Panc1 (cell line): ENCODE measurements around the gene FABP7. TPM values are rescaled to one million over a fixed set of nuclear protein-coding genes. Genes with fewer than 3 reads are reported as not detected.

Experiments
- ATAC-seq: fragments of 200-7000 bp; cut with Tn5 transposase; 2 replicates; pipeline ENCODE4 v1.9.1; 2020; ENCODE audit warnings: mild to moderate bottlenecking, moderate library complexity
- BruUV-seq: library from RNA; stranded (reverse); fragments of 400-500 nt; replicated peaks from 2 replicates; lab custom pipeline; 2021; lab: Mats Ljungman, UMichigan
- CTCF ChIA-PET: fragments of 300-600 bp; sonication (Branson Sonifier 250); formaldehyde crosslinking; loops from one replicate; lab custom pipeline; 2022; ENCODE audit warnings: antibody characterized with exemption; lab: Charles Lee
- POLR2A ChIA-PET: fragments of 300-600 bp; sonication (Branson Sonifier 250); formaldehyde crosslinking; loops from one replicate; lab custom pipeline; 2022; ENCODE audit warnings: antibody characterized with exemption; lab: Charles Lee
- DNase-seq: peaks from one replicate; pipeline ENCODE4 v3.0.0-alpha.2; 2010; ENCODE audit warnings: low read depth, low spot score
- H3K27ac ChIP-seq: 2 replicates; pipeline ENCODE4 v1.5.1; 2011; ENCODE audit warnings: mild to moderate bottlenecking, low read length, inconsistent platforms
- H3K27me3 ChIP-seq: fragments of 200-500 bp; sonication (Bioruptor generic); 2 replicates; pipeline ENCODE4 v1.6.0; 2014; ENCODE audit warnings: low read length, inconsistent platforms; ENCODE audit not compliant: control insufficient read depth, insufficient read depth
- H3K36me3 ChIP-seq: fragments of 200-500 bp; sonication (Bioruptor generic); 2 replicates; pipeline ENCODE4 v1.5.1; 2014; ENCODE audit warnings: inconsistent platforms, mild to moderate bottlenecking, low read length, moderate library complexity; ENCODE audit not compliant: control insufficient read depth, insufficient read depth
- H3K4me1 ChIP-seq: 2 replicates; pipeline ENCODE4 v1.5.1; 2011; ENCODE audit warnings: inconsistent platforms, mild to moderate bottlenecking, low read length, moderate library complexity; ENCODE audit not compliant: control insufficient read depth, insufficient read depth
- H3K4me3 ChIP-seq, 2 experiments: 2 replicates each; pipeline ENCODE4 v1.5.1; 2011 to 2012; ENCODE audit warnings: low read depth in 2 of 2, low read length in 2 of 2, mild to moderate bottlenecking in 2 of 2, inconsistent platforms in 1 of 2, moderate library complexity in 1 of 2
- H3K9me3 ChIP-seq: fragments of 200-500 bp; sonication (Bioruptor generic); 2 replicates; pipeline ENCODE4 v1.5.1; 2014; ENCODE audit warnings: low read depth, mild to moderate bottlenecking, inconsistent platforms, low read length, moderate library complexity; ENCODE audit not compliant: control insufficient read depth, insufficient read depth
- POLR2AphosphoS5 ChIP-seq: IDR thresholded peaks from 2 replicates; pipeline ENCODE4 v1.6.1; 2012; ENCODE audit warnings: mild to moderate bottlenecking, low read depth, low read length, moderate library complexity
- SIN3A ChIP-seq: IDR thresholded peaks from 2 replicates; pipeline ENCODE4 v1.6.1; 2012; ENCODE audit warnings: low read depth, mild to moderate bottlenecking, low read length, moderate library complexity, borderline replicate concordance; ENCODE audit not compliant: insufficient read depth
- TCF7L2 ChIP-seq: IDR thresholded peaks from 2 replicates; pipeline ENCODE4 v1.6.1; 2011; ENCODE audit warnings: mild to moderate bottlenecking, low read depth, low read length, inconsistent platforms
- in situ Hi-C: cut with HindIII; loops from 2 replicates; pipeline ENCODE4 v1.10.0; 2016; ENCODE audit warnings: low sequenced_read_pairs, low pct_unique_long_range_greater_than_20kb
- intact Hi-C: fragments of 100-400 bp; cut with micrococcal nuclease; formaldehyde crosslinking; loops from one replicate; pipeline ENCODE4 v1.10.0; 2022; ENCODE audit not compliant: unreplicated experiment
- total RNA-seq: library from RNA; stranded (reverse); gene quantifications from one replicate; pipeline ENCODE4 v1.2.1, GENCODE V29; 2021; ENCODE audit not compliant: unreplicated experiment
- TF ChIP-seq, protein P1 (sequence below): fragments of 450-650 bp; IDR thresholded peaks from 2 replicates; pipeline ENCODE4 v1.5.1; 2017; ENCODE audit warnings: mild to moderate bottlenecking
- TF ChIP-seq, protein P2 (sequence below), 2 experiments: IDR thresholded peaks; 2 replicates each; pipeline ENCODE4 v1.6.1; 2011 to 2012; ENCODE audit warnings: low read depth in 2 of 2, control low read depth in 1 of 2, low read length in 1 of 2, mild to moderate bottlenecking in 1 of 2, moderate library complexity in 1 of 2; ENCODE audit not compliant: insufficient read depth in 1 of 2

The FABP7 gene
- total RNA-seq, 1 experiment from 2014 or later, result not detected

DNA sequence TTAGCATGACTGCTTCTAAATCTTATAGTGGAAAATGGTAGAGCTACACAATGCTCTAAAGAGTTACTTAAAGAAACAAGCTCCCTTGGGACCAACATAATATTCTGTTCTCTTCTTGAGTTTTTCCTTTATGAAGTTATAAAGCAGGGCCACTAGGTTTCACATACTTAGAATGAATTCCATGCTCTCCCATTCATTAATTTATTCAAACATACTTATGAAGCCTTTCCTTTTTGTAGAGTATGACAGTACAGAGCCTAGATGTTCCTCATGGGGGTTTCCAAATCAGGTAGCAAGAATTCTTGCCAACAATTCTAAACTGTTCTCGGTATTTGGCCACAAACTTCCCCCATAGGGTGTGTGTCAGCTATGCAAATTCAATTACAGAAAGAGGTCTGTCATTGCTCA, 20.6 kb upstream of the FABP7 start:
- H3K9me3 ChIP-seq, result no peaks in the 10 kb centered on the region
- no peak overlapping the region for H3K4me3 ChIP-seq
- CTCF ChIA-PET, result no interaction called here
- H3K36me3 ChIP-seq, result no peaks in the 10 kb centered on the region
- ATAC-seq (no peak), DNase-seq (no peak)
- no peaks in the 10 kb centered on the region for H3K4me1 ChIP-seq
- in situ Hi-C loops (no loop called here), intact Hi-C loops (no loop called here)
- no peak overlapping the region for H3K27ac ChIP-seq
- POLR2A ChIA-PET, result no interaction called here
- H3K27me3 ChIP-seq, result no peaks in the 10 kb centered on the region
- no peak for TF ChIP-seq SIN3A
- TF ChIP-seq, protein P1, sequence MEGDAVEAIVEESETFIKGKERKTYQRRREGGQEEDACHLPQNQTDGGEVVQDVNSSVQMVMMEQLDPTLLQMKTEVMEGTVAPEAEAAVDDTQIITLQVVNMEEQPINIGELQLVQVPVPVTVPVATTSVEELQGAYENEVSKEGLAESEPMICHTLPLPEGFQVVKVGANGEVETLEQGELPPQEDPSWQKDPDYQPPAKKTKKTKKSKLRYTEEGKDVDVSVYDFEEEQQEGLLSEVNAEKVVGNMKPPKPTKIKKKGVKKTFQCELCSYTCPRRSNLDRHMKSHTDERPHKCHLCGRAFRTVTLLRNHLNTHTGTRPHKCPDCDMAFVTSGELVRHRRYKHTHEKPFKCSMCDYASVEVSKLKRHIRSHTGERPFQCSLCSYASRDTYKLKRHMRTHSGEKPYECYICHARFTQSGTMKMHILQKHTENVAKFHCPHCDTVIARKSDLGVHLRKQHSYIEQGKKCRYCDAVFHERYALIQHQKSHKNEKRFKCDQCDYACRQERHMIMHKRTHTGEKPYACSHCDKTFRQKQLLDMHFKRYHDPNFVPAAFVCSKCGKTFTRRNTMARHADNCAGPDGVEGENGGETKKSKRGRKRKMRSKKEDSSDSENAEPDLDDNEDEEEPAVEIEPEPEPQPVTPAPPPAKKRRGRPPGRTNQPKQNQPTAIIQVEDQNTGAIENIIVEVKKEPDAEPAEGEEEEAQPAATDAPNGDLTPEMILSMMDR, result no peak
- TF ChIP-seq, protein P2, sequence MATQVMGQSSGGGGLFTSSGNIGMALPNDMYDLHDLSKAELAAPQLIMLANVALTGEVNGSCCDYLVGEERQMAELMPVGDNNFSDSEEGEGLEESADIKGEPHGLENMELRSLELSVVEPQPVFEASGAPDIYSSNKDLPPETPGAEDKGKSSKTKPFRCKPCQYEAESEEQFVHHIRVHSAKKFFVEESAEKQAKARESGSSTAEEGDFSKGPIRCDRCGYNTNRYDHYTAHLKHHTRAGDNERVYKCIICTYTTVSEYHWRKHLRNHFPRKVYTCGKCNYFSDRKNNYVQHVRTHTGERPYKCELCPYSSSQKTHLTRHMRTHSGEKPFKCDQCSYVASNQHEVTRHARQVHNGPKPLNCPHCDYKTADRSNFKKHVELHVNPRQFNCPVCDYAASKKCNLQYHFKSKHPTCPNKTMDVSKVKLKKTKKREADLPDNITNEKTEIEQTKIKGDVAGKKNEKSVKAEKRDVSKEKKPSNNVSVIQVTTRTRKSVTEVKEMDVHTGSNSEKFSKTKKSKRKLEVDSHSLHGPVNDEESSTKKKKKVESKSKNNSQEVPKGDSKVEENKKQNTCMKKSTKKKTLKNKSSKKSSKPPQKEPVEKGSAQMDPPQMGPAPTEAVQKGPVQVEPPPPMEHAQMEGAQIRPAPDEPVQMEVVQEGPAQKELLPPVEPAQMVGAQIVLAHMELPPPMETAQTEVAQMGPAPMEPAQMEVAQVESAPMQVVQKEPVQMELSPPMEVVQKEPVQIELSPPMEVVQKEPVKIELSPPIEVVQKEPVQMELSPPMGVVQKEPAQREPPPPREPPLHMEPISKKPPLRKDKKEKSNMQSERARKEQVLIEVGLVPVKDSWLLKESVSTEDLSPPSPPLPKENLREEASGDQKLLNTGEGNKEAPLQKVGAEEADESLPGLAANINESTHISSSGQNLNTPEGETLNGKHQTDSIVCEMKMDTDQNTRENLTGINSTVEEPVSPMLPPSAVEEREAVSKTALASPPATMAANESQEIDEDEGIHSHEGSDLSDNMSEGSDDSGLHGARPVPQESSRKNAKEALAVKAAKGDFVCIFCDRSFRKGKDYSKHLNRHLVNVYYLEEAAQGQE (IDR thresholded peaks at IDR 0.05; ENCODE audit: insufficient read depth in 1 of 2, low read depth in 2 of 2, low read length in 1 of 2), result no peak
- no peak for TF ChIP-seq POLR2AphosphoS5
- TF ChIP-seq TCF7L2, result no peak
- BruUV-seq, result no TSS peak

DNA sequence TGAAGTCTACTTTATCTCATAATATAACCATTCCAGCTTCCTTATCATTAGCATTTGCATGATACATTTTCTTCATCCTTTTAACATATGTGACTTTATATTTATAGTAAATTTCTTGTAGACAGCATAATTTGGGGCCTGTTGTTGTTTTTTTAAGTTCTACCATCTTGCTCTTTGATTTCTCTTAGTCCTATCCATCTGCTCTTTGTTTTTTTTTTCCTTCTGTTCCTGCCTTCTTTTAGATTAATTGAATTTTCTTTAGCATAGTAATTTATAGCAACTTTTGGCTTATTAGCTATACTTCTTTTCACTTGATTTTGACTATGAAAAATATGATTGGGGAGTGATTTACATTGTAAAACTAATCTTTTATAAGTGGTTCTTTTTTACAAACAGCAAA, 19.2 kb upstream of the FABP7 start:
- ChIA-PET POLR2A (no interaction called here), CTCF (no interaction called here)
- Histone ChIP-seq H3K27me3 (no peaks in the 10 kb centered on the region), H3K27ac (no peak overlapping the region), H3K4me1 (no peaks in the 10 kb centered on the region), H3K9me3 (no peaks in the 10 kb centered on the region), H3K36me3 (no peaks in the 10 kb centered on the region), H3K4me3 (no peak overlapping the region)
- in situ Hi-C loops, result no loop called here
- intact Hi-C loops, result no loop called here
- no peak for DNase-seq
- no peak for ATAC-seq
- TF ChIP-seq TCF7L2 (no peak), SIN3A (no peak), POLR2AphosphoS5 (no peak)
- TF ChIP-seq, protein P1, result no peak
- TF ChIP-seq, protein P2 (IDR thresholded peaks at IDR 0.05; ENCODE audit: insufficient read depth in 1 of 2, low read depth in 2 of 2, low read length in 1 of 2), result no peak
- BruUV-seq, result no TSS peak
